22Rv1 (cell line): Measurements from ENCODE around the gene SF3B2.

ENCODE experiments used
- H3K27ac ChIP-seq: fragments of 450-650 bp; 2 replicates; pipeline ENCODE4 v1.5.1; 2017
- ZFX ChIP-seq: fragments of 450-650 bp; IDR thresholded peaks from 2 replicates; pipeline ENCODE4 v1.6.1; 2017; ENCODE audit warnings: antibody characterized with exemption, borderline replicate concordance
- TF ChIP-seq, protein P1 (sequence below): fragments of 450-650 bp; IDR thresholded peaks from 2 replicates; pipeline ENCODE4 v1.5.1; 2017; ENCODE audit warnings: mild to moderate bottlenecking

Gene SF3B2

DNA sequence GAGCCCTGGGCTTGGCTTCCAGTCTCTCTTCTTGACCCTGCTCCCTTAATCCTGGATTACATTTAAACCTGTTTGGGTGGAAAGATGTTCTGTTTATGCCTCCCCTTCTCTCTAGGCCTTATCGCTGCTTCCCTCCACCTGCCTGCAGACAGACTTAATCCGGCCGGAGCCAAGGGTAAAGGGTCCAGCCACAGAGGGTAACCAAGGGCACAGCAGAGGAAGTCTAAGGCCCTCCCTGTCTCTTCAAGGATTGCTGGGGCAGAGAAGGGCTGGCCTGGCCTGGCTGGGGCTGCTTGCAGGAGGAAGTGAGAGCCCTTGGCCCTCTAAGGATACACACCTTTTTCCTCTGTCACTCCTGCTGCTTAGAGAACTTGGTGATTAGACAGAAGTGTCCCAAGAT is 5.3 kb upstream of the SF3B2 start:
- no peak overlapping the region for H3K27ac ChIP-seq
- TF ChIP-seq ZFX: no peak
- TF ChIP-seq, protein P1, sequence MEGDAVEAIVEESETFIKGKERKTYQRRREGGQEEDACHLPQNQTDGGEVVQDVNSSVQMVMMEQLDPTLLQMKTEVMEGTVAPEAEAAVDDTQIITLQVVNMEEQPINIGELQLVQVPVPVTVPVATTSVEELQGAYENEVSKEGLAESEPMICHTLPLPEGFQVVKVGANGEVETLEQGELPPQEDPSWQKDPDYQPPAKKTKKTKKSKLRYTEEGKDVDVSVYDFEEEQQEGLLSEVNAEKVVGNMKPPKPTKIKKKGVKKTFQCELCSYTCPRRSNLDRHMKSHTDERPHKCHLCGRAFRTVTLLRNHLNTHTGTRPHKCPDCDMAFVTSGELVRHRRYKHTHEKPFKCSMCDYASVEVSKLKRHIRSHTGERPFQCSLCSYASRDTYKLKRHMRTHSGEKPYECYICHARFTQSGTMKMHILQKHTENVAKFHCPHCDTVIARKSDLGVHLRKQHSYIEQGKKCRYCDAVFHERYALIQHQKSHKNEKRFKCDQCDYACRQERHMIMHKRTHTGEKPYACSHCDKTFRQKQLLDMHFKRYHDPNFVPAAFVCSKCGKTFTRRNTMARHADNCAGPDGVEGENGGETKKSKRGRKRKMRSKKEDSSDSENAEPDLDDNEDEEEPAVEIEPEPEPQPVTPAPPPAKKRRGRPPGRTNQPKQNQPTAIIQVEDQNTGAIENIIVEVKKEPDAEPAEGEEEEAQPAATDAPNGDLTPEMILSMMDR: no peak

DNA sequence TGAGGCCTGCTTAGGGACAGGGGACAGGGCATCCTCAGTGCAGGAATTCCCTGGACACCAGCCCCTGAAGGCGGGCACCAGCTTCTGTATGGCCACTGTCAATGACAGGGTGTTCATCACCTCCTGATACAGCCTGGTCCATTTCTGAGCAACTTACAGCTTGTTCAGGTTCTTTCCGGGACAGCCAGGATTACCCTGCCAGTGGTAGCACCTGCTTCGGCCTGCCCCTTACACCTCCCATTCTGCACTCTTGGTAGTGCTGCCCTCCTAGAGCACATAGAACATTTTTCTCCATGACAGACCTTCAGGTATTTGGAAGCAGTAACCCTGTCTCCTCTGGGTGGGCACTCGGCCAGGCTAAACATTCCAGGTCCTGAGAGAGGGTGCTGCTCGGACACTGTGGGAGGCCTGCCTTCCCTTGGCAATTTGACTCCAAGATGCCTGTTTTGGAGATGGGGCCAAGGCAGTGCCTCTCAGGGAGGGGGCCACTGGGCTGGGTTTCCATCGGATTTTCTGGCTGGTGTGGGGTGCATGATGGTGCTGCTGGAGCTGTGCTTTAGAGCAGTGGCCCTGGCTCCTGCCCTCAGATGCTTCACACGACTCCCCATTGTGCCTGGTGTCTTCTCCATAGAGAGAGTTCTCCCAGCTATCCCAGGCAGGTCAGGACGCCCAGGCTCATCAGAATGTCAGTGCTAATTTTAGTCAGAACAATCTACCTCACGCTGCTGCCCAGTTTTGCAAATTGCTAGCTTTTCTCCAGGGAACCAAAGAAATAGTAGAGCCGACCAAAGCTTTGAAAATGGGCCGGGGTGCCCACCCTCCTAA is 4.4 kb upstream of the SF3B2 start:
- H3K27ac ChIP-seq: no peak overlapping the region

DNA sequence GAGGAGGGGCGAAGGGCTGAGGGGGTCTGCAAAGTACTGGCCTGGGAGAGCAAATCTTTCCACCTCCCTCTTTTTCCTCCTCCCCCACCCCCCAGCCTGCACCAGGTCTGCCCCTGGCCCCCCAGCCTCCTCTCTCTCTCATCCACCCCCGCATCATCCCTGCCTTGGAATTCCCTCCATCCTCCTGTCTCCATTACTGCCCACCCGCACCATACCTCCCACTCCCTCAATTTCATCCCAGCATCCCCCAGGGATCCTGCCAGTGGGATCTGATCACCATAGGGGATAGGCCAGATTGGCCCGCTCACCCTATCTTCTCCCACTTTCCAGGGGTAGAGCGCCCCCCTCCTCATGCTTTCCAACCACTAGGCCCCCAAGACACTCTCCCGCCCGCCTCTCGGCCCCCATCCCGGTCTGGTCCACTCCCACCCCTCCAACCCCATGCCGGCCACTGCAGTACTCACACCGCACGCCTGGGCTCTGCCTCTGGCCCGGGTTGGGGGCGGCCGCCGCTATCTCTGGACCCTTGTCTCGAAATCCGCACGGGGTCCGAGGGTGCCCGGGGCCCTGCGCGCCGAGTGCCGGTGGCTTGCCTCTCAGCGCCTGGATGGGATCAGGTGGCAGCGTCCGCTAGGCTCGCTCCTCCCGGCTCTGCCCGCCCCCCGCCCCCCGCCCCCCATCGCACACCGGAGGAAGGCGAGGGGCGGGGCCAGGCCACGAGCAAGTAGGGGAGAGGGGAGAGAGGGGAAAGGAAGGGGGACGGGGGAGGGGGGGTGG is 3.4 kb upstream of the SF3B2 start, which contains the start of gene GAL3ST3:
Gene GAL3ST3 (minus strand): TSS at position 615 of the 777 bp plus-strand sequence. CDS start 3,746 bp downstream, outside the sequence.
- TF ChIP-seq, protein P1: no peak
- no peak for TF ChIP-seq ZFX
- no peak within 1 kb of the TSS for H3K27ac ChIP-seq

More for the DNA sequence above, 4.4 kb upstream of the SF3B2 start:
- TF ChIP-seq ZFX: no peak
- TF ChIP-seq, protein P1: no peak

DNA sequence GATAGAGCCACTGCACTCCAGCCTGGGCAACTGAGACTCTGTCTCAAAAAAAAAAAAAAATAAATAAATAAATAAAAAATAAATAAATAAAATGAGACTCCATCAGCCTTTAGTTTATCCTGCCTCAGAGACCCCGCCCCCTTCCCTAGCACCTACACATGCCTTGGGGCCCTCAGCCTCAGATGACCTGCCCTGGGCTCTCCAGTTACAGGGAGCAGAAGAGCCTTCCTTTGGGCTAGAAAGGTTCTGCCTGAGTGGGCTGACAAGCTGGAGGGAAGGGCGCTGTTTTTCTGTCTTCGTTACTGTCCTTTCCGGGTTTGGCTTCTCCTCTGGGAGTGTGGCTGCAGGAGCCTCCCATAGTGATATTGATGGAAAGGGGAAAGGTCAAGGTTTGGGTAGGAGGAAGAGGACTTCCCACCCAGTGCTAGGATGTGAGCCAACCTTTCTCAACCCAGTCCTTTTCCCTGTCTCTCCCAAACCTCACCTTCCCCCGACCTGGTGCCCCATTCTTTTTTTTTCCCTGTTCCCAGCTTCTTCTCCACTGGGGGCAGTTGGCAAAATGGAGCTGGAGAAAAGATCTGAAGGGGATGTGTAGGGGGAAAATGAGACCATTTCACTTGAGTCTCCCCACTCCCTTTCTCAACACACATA is 1.5 kb upstream of the SF3B2 start:
- H3K27ac ChIP-seq: peak overlapping the region; percentile 87
- TF ChIP-seq, protein P1: no peak
- no peak for TF ChIP-seq ZFX

DNA sequence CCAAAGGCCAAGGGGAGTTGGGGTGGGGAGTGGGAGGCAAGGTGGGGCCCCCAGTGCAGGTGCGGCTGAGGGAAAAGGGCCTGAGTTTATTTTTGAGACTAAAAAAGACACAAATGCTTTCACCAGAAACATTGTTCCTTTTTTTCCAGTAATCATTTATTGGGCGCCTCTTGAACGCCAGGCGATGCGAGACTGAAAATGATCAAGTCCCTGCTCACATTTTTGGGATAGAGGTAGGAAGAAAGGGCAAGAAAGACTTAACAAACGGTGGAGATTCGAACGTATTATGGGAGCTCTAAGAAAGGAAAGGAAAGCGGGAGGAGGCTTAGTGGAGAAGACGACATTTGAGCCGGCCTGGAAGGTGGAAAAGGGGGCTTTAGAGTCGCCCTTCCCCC is 796 bp upstream of the SF3B2 start:
- TF ChIP-seq, protein P1: no peak
- no peak for TF ChIP-seq ZFX
- H3K27ac ChIP-seq: peak overlapping the region; percentile 87

DNA sequence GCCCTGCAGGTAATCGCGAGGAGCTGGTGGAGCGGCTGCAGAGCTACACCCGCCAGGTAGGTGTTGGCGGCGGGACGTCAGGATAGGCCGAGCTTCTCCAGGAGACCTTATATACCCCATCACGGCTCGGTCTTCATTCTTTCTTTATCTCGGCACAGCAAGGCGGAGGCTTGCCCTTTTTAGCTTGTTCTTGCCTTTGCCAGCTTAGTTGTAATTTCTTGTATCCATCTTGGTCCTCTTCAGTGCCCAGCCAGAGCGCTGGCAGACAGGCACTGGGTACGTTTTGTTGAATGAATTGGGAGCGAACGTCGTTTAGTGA is 459 bp downstream of the SF3B2 start:
- H3K27ac ChIP-seq: peak overlapping the region; percentile 87
- TF ChIP-seq ZFX: no peak
- TF ChIP-seq, protein P1: no peak
